Raji (cell line): ENCODE data around the gene ARPC4.

Experiments
- POLR2A ChIP-seq: IDR thresholded peaks from 2 replicates; pipeline ENCODE4 v1.6.1; 2011; ENCODE audit warnings: low read depth, low read length, control low read depth; ENCODE audit not compliant: insufficient read depth

The ARPC4 gene

GRCh38 chr3:9804996-9805395 lies 12.1 kb downstream of the ARPC4 start:
- no peak for TF ChIP-seq POLR2A

- TF ChIP-seq POLR2A = no peak
These were observed 13.3 kb downstream of the ARPC4 start for GRCh38 chr3:9806137-9806536.

- no peak for TF ChIP-seq POLR2A
These were observed 14.1 kb downstream of the ARPC4 start for GRCh38 chr3:9806688-9807589.

GRCh38 chr3:9807981-9808344 lies 15.1 kb downstream of the ARPC4 start:
- no peak for TF ChIP-seq POLR2A

- TF ChIP-seq POLR2A = no peak
These were observed 15.6 kb downstream of the ARPC4 start for GRCh38 chr3:9808345-9809037.

GRCh38 chr3:9809239-9809614 lies 16.3 kb downstream of the ARPC4 start:
- no peak for TF ChIP-seq POLR2A

- TF ChIP-seq POLR2A = no peak
These were observed 16.9 kb downstream of the ARPC4 start, which contains the start of gene TTLL3 for GRCh38 chr3:9809615-9810432. Gene TTLL3 (plus strand): TSS chr3:9810262. CDS start chr3:9810662, 400 bp downstream.

GRCh38 chr3:9810433-9810770 lies 17.5 kb downstream of the ARPC4 start:
- TF ChIP-seq POLR2A = no peak

GRCh38 chr3:9810846-9811245 lies 18.0 kb downstream of the ARPC4 start:
- TF ChIP-seq POLR2A = no peak

GRCh38 chr3:9812870-9813483 lies 20.1 kb downstream of the ARPC4 start:
- TF ChIP-seq POLR2A = no peak

GRCh38 chr3:9815986-9816385 lies 23.1 kb downstream of the ARPC4 start:
- TF ChIP-seq POLR2A = no peak

GRCh38 chr3:9817436-9817835 lies 24.6 kb downstream of the ARPC4 start:
- no peak for TF ChIP-seq POLR2A

- TF ChIP-seq POLR2A = no peak
These were observed 25.9 kb downstream of the ARPC4 start for GRCh38 chr3:9818666-9819335.

GRCh38 chr3:9820543-9820942 lies 27.7 kb downstream of the ARPC4 start:
- TF ChIP-seq POLR2A = no peak

GRCh38 chr3:9820946-9821345 lies 28.1 kb downstream of the ARPC4 start:
- TF ChIP-seq POLR2A = no peak

GRCh38 chr3:9825451-9826040 lies 32.7 kb downstream of the ARPC4 start:
- TF ChIP-seq POLR2A = no peak
